ENCODE results near the gene BTBD9.

BTBD9 gene

GRCh38 chr6:38584731-38585130, 55.0 kb downstream of the BTBD9 start:
- TF ChIP-seq CTCF (IDR thresholded peaks at IDR 0.05; ENCODE audit: insufficient read depth, missing control alignments) = no peak
- FAIRE-seq = no peak
- DNase-seq (ENCODE audit: insufficient read length, low spot score) = no peak

GRCh38 chr6:38583523-38583922, 56.2 kb downstream of the BTBD9 start:
- no peak for FAIRE-seq
- no peak for TF ChIP-seq CTCF (IDR thresholded peaks at IDR 0.05; ENCODE audit: insufficient read depth, missing control alignments)
- no peak for DNase-seq (ENCODE audit: insufficient read length, low spot score)

GRCh38 chr6:38580030-38580429, 59.7 kb downstream of the BTBD9 start:
- DNase-seq (ENCODE audit: insufficient read length, low spot score) = no peak
- FAIRE-seq = no peak
- TF ChIP-seq CTCF (IDR thresholded peaks at IDR 0.05; ENCODE audit: insufficient read depth, missing control alignments) = no peak

- FAIRE-seq = no peak
- no peak for TF ChIP-seq CTCF (IDR thresholded peaks at IDR 0.05; ENCODE audit: insufficient read depth, missing control alignments)
- DNase-seq (ENCODE audit: insufficient read length, low spot score) = no peak
Observed at GRCh38 chr6:38579010-38579628, 60.6 kb downstream of the BTBD9 start.

GRCh38 chr6:38578075-38578474, 61.7 kb downstream of the BTBD9 start:
- DNase-seq (ENCODE audit: insufficient read length, low spot score) = no peak
- TF ChIP-seq CTCF (IDR thresholded peaks at IDR 0.05; ENCODE audit: insufficient read depth, missing control alignments) = no peak
- FAIRE-seq = no peak

GRCh38 chr6:38577492-38577891, 62.2 kb downstream of the BTBD9 start:
- DNase-seq (ENCODE audit: insufficient read length, low spot score) (no peak), FAIRE-seq (no peak)
- TF ChIP-seq CTCF (IDR thresholded peaks at IDR 0.05; ENCODE audit: insufficient read depth, missing control alignments) = no peak

- FAIRE-seq = no peak
- TF ChIP-seq CTCF (IDR thresholded peaks at IDR 0.05; ENCODE audit: insufficient read depth, missing control alignments) = no peak
- no peak for DNase-seq (ENCODE audit: insufficient read length, low spot score)
Observed at GRCh38 chr6:38573801-38574395, 65.8 kb downstream of the BTBD9 start.
